ENCODE data around the gene TRIM66. TPM values are rescaled to one million over a fixed set of nuclear protein-coding genes. Genes with fewer than 3 reads are reported as not detected.

Gene TRIM66
- total RNA-seq, 2 experiments from 2014 or later, result 4.4 to 19.0 TPM

DNA sequence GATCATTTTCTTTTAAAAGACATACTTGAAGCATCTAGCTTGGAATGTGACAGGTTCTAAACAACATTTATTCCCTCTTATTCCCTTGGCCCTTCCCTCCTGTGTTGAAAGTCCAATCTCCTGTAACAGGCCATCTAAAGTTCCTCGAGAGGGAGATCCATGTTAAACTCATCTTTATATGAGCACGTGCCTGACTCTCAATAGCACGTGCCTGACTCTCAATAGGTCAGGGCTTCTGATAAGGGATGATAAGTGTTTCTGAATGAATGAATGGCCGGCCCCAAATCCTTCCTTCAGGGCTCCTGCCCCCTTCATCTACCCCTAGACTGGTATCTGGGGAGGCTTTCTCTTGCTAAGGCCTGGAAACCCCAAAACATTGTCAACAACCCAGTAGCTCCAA, 27.3 kb upstream of the TRIM66 start:
- Histone ChIP-seq H3K79me2 (ENCODE audit: insufficient read depth, low read depth, low read length) (no peaks in the 10 kb centered on the region), H3K4me3 (ENCODE audit: low read depth, low read length, poor library complexity, severe bottlenecking) (no peak overlapping the region), H2AFZ (ENCODE audit: low read length) (no peak overlapping the region), H3K9me3 (ENCODE audit: low read length) (no peaks in the 10 kb centered on the region), H3K4me1 (ENCODE audit: insufficient read depth, low read length, poor library complexity, severe bottlenecking) (no peaks in the 10 kb centered on the region), H3K9me2 (ENCODE audit: insufficient read depth, low read length) (no peaks in the 10 kb centered on the region), H3K36me3 (ENCODE audit: insufficient read depth, low read length) (no peaks in the 10 kb centered on the region), H4K20me1 (ENCODE audit: insufficient read depth, low read length) (no peaks in the 10 kb centered on the region), H3K4me2 (ENCODE audit: low read length) (no peak overlapping the region), H3K27ac (ENCODE audit: low read depth, low read length, poor library complexity, severe bottlenecking) (no peak overlapping the region)
- CTCF ChIA-PET (ENCODE audit: unreplicated experiment), result no interaction called here
- intact Hi-C loops (cut with micrococcal nuclease; ENCODE audit: unreplicated experiment), result no loop called here
- TF ChIP-seq EZH2phosphoT487 (IDR thresholded peaks at IDR 0.05; ENCODE audit: borderline replicate concordance, low read depth, low read length), result no peak
- TF ChIP-seq, protein P1, sequence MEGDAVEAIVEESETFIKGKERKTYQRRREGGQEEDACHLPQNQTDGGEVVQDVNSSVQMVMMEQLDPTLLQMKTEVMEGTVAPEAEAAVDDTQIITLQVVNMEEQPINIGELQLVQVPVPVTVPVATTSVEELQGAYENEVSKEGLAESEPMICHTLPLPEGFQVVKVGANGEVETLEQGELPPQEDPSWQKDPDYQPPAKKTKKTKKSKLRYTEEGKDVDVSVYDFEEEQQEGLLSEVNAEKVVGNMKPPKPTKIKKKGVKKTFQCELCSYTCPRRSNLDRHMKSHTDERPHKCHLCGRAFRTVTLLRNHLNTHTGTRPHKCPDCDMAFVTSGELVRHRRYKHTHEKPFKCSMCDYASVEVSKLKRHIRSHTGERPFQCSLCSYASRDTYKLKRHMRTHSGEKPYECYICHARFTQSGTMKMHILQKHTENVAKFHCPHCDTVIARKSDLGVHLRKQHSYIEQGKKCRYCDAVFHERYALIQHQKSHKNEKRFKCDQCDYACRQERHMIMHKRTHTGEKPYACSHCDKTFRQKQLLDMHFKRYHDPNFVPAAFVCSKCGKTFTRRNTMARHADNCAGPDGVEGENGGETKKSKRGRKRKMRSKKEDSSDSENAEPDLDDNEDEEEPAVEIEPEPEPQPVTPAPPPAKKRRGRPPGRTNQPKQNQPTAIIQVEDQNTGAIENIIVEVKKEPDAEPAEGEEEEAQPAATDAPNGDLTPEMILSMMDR (conservative IDR thresholded peaks at IDR 0.05; ENCODE audit: low read length), result no peak
- POLR2A ChIA-PET, result no interaction called here
- BruUV-seq (replicated peaks), result no TSS peak
- no peak for DNase-seq (ENCODE audit: low spot score)

DNA sequence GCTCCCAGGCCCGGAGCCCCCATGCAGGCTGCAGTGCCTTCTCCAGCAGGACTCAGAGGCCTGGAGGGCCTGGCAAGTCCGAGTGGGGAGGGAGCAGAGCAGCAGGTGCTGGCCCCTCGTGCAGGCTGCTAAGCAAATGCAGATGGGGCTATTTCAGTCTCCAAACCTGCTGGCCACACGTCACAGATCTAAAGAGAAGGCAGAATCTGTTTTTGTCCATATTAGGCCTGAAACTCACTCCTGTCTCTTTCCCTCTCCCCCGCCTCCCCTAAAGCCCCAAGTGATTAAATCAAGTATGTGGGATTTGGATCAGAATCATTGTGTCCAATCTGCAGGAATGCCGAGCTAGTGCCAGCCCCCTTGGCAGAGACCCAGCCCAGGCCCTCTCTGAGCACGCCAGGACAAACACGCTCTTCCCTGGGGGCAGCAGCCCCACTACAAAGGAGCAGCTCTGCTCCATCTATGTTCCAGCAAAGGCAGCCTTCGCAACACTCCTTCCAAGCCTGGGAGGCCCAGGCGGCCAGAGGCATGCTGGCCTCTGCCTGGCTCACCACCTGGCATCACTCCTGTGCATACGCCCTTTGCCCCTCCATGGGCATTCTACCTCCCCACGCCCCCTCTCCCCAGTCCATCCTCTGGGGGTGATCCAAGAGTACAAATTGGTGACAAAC, 26.7 kb upstream of the TRIM66 start:
- H3K36me3 ChIP-seq (ENCODE audit: insufficient read depth, low read length), result no peaks in the 10 kb centered on the region
- TF ChIP-seq EZH2phosphoT487 (IDR thresholded peaks at IDR 0.05; ENCODE audit: borderline replicate concordance, low read depth, low read length), result no peak
- TF ChIP-seq, protein P1 (conservative IDR thresholded peaks at IDR 0.05; ENCODE audit: low read length), result no peak
- no peak overlapping the region for H3K27ac ChIP-seq (ENCODE audit: low read depth, low read length, poor library complexity, severe bottlenecking)
- no peak overlapping the region for H3K4me3 ChIP-seq (ENCODE audit: low read depth, low read length, poor library complexity, severe bottlenecking)
- no peak overlapping the region for H3K4me2 ChIP-seq (ENCODE audit: low read length)
- ChIA-PET POLR2A (no interaction called here), CTCF (ENCODE audit: unreplicated experiment) (interaction anchor here (0.6 kb wide), 1 partner anchor 1024 kb away, joined by 3 read pairs; no protein-coding TSS in a partner anchor)
- no peak overlapping the region for H2AFZ ChIP-seq (ENCODE audit: low read length)
- no peaks in the 10 kb centered on the region for H3K79me2 ChIP-seq (ENCODE audit: insufficient read depth, low read depth, low read length)
- H3K4me1 ChIP-seq (ENCODE audit: insufficient read depth, low read length, poor library complexity, severe bottlenecking), result no peaks in the 10 kb centered on the region
- H4K20me1 ChIP-seq (ENCODE audit: insufficient read depth, low read length), result no peaks in the 10 kb centered on the region
- DNase-seq (ENCODE audit: low spot score), result no peak
- no TSS peak for BruUV-seq (replicated peaks)
- no peaks in the 10 kb centered on the region for H3K9me3 ChIP-seq (ENCODE audit: low read length)
- H3K9me2 ChIP-seq (ENCODE audit: insufficient read depth, low read length), result no peaks in the 10 kb centered on the region
- intact Hi-C loops (cut with micrococcal nuclease; ENCODE audit: unreplicated experiment), result no loop called here

DNA sequence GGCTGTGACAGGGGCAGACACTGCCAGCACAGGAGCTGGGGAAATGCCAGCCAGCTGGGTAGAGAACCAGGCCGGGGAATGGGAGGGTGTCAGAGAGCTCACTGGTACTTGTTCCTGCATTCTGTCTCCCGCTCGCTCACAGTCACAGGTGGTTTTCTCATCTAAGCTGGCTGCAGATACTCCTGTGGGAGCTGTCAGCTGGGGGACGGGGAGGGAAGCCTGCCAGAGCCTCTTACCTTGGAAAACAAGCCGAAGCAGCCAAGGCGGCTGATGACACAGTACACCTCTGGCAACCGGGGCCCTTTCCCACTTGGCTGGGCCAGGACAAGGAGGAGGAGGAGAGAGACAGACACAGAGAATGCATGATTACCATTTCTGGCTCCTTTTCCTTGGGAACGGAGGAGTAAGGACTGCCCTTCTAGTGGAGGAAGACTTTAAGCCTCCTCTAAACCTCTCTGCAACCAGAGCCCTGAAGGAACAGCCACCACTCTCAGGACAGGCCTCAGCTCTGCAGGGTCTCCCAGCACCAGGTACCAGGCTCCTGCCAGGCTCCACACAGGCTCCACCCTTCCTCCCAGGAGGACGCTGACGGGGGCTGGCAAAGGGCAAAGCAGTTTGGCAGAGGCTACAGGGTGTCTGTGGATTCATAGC, 25.2 kb upstream of the TRIM66 start:
- TF ChIP-seq, protein P1 (conservative IDR thresholded peaks at IDR 0.05; ENCODE audit: low read length), result no peak
- no peak for TF ChIP-seq EZH2phosphoT487 (IDR thresholded peaks at IDR 0.05; ENCODE audit: borderline replicate concordance, low read depth, low read length)
- Histone ChIP-seq H3K4me1 (ENCODE audit: insufficient read depth, low read length, poor library complexity, severe bottlenecking) (no peaks in the 10 kb centered on the region), H3K4me2 (ENCODE audit: low read length) (no peak overlapping the region), H3K79me2 (ENCODE audit: insufficient read depth, low read depth, low read length) (no peaks in the 10 kb centered on the region), H4K20me1 (ENCODE audit: insufficient read depth, low read length) (no peaks in the 10 kb centered on the region), H3K27ac (ENCODE audit: low read depth, low read length, poor library complexity, severe bottlenecking) (no peak overlapping the region), H2AFZ (ENCODE audit: low read length) (no peak overlapping the region), H3K36me3 (ENCODE audit: insufficient read depth, low read length) (no peaks in the 10 kb centered on the region), H3K9me3 (ENCODE audit: low read length) (no peaks in the 10 kb centered on the region), H3K4me3 (ENCODE audit: low read depth, low read length, poor library complexity, severe bottlenecking) (no peak overlapping the region), H3K9me2 (ENCODE audit: insufficient read depth, low read length) (no peaks in the 10 kb centered on the region)
- no TSS peak for BruUV-seq (replicated peaks)
- ChIA-PET POLR2A (no interaction called here), CTCF (ENCODE audit: unreplicated experiment) (no interaction called here)
- no peak for DNase-seq (ENCODE audit: low spot score)
- intact Hi-C loops (cut with micrococcal nuclease; ENCODE audit: unreplicated experiment), result no loop called here
